ENCODE data around the gene SPTBN5.

DNA sequence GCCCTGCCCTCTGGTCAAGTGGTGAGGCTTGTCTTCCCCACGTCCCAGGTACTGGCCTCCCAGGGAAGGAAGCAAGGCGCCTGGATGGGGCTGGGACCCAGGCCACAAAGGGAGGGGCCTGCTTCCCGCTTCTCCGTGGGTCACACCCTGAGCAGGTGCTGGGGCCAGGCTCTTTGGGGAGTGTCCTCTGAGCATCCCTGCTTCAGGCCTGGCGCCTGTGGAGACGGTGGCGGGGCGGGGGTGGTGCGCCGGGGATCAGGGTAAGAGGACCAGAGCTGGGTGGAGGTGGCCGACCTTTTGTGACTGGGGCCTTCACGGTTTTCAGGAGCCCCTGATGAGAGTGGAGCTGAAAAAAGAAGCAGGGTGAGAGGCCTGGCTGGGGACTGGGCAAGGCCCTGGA lies 51.6 kb downstream of the SPTBN5 start:
- TF ChIP-seq CTCF (conservative IDR thresholded peaks at IDR 0.05; ENCODE audit: low read depth, low read length) = no peak
- no peak for TF ChIP-seq EZH2 (IDR thresholded peaks at IDR 0.05; ENCODE audit: borderline replicate concordance, low read depth, low read length, poor library complexity, severe bottlenecking)

Measured in A673 (cell line).